ENCODE results near the gene EME1. TPM values are rescaled to one million over a fixed set of nuclear protein-coding genes. Genes with fewer than 3 reads are reported as not detected.

Gene EME1
- polyA plus RNA-seq, 2 of the 4 experiments (the other 2 are of a cell fraction), result 24.3 to 29.9 TPM

DNA sequence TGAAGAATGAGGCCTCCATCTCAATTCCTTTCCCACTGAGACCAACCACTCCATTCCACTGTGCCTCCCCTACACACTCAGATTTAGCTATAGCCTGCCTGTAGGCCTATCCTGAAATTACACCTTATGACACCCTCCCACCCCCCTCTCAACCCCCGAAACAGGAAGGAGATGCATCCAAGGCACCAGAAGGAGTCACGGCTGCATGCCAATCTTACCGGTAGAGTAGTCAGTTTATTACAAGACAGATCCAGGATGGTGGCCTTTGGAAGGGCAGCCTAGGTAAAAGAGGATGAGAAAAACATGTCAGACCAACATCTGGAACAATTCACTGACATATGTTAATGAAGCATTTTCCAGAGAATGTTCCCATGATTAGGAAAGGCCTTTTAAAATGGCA lies 21.7 kb downstream of the EME1 start (continued):
- TF ChIP-seq, protein P1, sequence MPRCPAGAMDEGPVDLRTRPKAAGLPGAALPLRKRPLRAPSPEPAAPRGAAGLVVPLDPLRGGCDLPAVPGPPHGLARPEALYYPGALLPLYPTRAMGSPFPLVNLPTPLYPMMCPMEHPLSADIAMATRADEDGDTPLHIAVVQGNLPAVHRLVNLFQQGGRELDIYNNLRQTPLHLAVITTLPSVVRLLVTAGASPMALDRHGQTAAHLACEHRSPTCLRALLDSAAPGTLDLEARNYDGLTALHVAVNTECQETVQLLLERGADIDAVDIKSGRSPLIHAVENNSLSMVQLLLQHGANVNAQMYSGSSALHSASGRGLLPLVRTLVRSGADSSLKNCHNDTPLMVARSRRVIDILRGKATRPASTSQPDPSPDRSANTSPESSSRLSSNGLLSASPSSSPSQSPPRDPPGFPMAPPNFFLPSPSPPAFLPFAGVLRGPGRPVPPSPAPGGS (IDR thresholded peaks at IDR 0.05), result no peak
- TF ChIP-seq FOSL2 (IDR thresholded peaks at IDR 0.05), result no peak
- TF ChIP-seq FOSL2 (CRISPR knock-in tag; IDR thresholded peaks at IDR 0.05), result no peak
- TF ChIP-seq SREBF2 (IDR thresholded peaks at IDR 0.05), result no peak
- TF ChIP-seq TP53 (CRISPR knock-in tag; IDR thresholded peaks at IDR 0.05), result no peak
- TF ChIP-seq CHD2 (IDR thresholded peaks at IDR 0.05; ENCODE audit: low read length, partially characterized antibody), result no peak
- no peak for TF ChIP-seq BHLHE40 (IDR thresholded peaks at IDR 0.05; ENCODE audit: low read depth, low read length)
- TF ChIP-seq MAZ (IDR thresholded peaks at IDR 0.05; ENCODE audit: borderline replicate concordance, low read depth, low read length), result no peak
- no peak for TF ChIP-seq KDM5A (IDR thresholded peaks at IDR 0.05)

DNA sequence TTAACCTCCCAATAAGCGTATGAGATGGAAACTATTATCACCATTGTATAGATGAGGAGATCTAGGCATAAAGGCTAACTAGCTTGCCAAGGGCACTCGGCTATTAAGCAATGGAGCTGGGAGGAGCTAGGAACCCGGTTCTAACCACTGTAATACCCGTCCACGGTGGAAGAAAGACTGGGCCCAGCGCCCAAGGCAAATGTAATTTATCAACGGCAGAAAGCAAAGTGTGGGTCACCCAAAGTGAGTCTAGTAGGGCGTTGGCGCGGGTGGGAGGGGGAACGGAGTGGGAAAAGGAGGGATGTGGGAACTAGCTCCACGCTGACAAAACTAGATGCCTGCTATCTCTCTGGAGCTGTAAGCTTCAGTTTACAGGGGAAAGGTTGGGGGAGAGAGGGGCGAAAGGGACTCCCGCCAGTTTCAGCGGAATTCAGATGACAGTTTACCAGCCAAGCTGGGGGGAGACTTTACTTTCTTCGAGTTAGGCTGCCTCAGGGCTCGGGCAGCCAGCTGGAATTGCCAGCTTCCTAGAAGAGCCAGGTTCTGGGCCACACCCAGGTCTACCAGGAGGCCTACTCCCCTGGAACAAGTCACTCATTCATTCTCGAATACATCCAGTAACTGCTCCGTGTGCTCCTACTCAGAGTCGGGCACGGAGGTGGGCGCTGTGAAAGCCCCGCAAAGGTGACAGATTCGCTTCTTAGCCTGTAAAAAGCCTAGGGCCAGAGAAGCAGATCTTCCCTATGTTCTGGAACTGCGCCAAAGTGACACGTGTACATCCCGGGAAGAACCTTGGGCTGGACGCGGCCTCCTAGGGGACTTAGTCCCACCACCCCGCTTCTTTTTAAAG lies 23.5 kb downstream of the EME1 start:
- DNase-seq (ENCODE audit: low read depth in 1 of 2, low spot score in 1 of 2), result peak; percentile 58 to 70
- 4% methylated on average over 30 of the region's 30 CpGs for WGBS (ENCODE audit: missing lambda C conversion rate)
- peaks cover 20% of the 10 kb centered on the region for H3K4me1 ChIP-seq

DNA sequence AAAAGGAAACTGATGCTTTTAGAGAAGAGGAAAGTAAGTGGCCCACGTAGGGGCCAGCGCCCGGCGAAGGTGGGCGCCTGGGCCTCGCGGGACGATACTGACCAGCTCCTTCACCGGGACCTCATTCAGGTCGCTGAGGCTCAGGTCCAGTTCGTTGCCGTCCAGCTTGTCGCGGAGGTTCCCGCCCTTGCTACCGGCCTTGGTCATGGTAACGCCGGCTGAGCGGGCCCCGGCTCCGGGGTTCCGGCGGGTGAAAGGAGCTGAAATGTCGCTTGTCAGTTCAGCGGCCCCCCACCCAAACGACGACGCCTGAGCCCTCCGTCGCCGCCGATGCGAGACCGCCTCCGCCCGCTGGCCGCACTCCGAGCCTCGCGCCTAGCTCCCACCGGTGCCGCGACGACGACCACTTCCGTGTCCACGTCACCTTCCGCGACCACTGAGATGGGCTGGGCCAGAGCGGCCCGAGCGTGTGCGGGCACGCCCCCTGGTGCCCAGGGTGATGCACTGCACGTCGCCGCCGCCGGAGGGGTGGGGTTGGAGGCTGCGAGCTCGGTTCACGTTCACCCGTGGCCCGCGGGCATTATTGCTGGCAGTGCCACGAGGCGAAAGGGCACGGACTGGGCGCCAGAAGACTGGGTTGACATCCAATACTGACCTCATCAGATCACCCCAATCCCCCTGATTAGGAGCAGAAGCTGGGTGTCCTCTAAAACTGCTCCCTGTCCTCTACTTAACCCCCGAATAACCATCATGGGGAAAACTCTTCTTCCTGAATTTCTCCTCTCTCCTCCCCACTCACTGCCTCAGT lies 24.3 kb downstream of the EME1 start, which contains the start of gene LRRC59:
LRRC59 (minus strand) TSS at position 413 of the 808 bp plus-strand sequence; CDS start at position 207, 206 bp downstream.
- peak; percentile 83 to 91 for DNase-seq (ENCODE audit: low read depth in 1 of 2, low spot score in 1 of 2)
- no peak for FAIRE-seq
- Histone ChIP-seq H3K4me1 (peaks cover 20% of the 10 kb centered on the region), H3K4me3 (peak within 1 kb of the TSS; percentile 88), H3K27ac (peak within 1 kb of the TSS; percentile 88 to 94), H3K4me2 (peak within 1 kb of the TSS; percentile 96), H3K9me3 (no peaks in the 10 kb centered on the region)
- CTCF ChIA-PET, result interaction anchor here (0.6 to 15.8 kb wide), 44 partner anchors 10 to 1424 kb away, joined by 3 to 445 read pairs (median 4); partner anchors contain the start of genes ACSF2, EME1, MRPL27 and RSAD1
- peak; percentile 93 to 95 for ATAC-seq
- 2% methylated on average over 50 of the region's 70 CpGs for WGBS (ENCODE audit: missing lambda C conversion rate)
- POLR2A ChIA-PET, result interaction anchor here (0.6 to 1.9 kb wide), 18 partner anchors 9 to 219 kb away, joined by 3 to 9 read pairs (median 4); partner anchors contain the start of genes EME1 and MRPL27
- TF ChIP-seq, protein P2, sequence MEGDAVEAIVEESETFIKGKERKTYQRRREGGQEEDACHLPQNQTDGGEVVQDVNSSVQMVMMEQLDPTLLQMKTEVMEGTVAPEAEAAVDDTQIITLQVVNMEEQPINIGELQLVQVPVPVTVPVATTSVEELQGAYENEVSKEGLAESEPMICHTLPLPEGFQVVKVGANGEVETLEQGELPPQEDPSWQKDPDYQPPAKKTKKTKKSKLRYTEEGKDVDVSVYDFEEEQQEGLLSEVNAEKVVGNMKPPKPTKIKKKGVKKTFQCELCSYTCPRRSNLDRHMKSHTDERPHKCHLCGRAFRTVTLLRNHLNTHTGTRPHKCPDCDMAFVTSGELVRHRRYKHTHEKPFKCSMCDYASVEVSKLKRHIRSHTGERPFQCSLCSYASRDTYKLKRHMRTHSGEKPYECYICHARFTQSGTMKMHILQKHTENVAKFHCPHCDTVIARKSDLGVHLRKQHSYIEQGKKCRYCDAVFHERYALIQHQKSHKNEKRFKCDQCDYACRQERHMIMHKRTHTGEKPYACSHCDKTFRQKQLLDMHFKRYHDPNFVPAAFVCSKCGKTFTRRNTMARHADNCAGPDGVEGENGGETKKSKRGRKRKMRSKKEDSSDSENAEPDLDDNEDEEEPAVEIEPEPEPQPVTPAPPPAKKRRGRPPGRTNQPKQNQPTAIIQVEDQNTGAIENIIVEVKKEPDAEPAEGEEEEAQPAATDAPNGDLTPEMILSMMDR (IDR thresholded peaks at IDR 0.05), result peak; percentile 91
- no peak for TF ChIP-seq NR3C1 (IDR thresholded peaks at IDR 0.05)
- TF ChIP-seq HOXA7 (CRISPR knock-in tag; IDR thresholded peaks at IDR 0.05), result no peak
- no peak for TF ChIP-seq CHD2 (IDR thresholded peaks at IDR 0.05; ENCODE audit: low read length, partially characterized antibody)
- TF ChIP-seq NPAS2 (CRISPR knock-in tag; IDR thresholded peaks at IDR 0.05; ENCODE audit: borderline replicate concordance), result no peak
- no peak for TF ChIP-seq BHLHE40 (IDR thresholded peaks at IDR 0.05; ENCODE audit: low read depth, low read length)
- no peak for TF ChIP-seq HDAC2 (IDR thresholded peaks at IDR 0.05)
- peak; percentile 84; the same call in 1 of the 2 replicates for TF ChIP-seq MYC (IDR thresholded peaks at IDR 0.05; ENCODE audit: borderline replicate concordance, low read length)
- no peak for TF ChIP-seq RCOR1 (IDR thresholded peaks at IDR 0.05; ENCODE audit: low read depth, low read length)
- TF ChIP-seq ZFP36 (IDR thresholded peaks at IDR 0.05; ENCODE audit: borderline replicate concordance, partially characterized antibody), result no peak
- no peak for TF ChIP-seq FOSL2 (IDR thresholded peaks at IDR 0.05)
- TF ChIP-seq FOSL2 (CRISPR knock-in tag; IDR thresholded peaks at IDR 0.05), result peak; percentile 80
- peak; percentile 92 for TF ChIP-seq TFCP2L1 (CRISPR knock-in tag; IDR thresholded peaks at IDR 0.05)
- TF ChIP-seq, protein P1 (IDR thresholded peaks at IDR 0.05), result peak; percentile 82
- TF ChIP-seq FOSB (CRISPR knock-in tag; IDR thresholded peaks at IDR 0.05), result no peak
- TF ChIP-seq POLR2AphosphoS2 (conservative IDR thresholded peaks at IDR 0.05; ENCODE audit: low read length), result no peak
- TF ChIP-seq ESRRA (IDR thresholded peaks at IDR 0.05; ENCODE audit: borderline replicate concordance, low read length), result no peak
- TF ChIP-seq RAD21 (conservative IDR thresholded peaks at IDR 0.05 in 1 of 2, IDR thresholded peaks at IDR 0.05 in 1 of 2), result peak; percentile 13 to 47; a peak in 3 of 5 replicates
- peak; percentile 84; the same call in 1 of the 2 replicates for TF ChIP-seq MAZ (IDR thresholded peaks at IDR 0.05; ENCODE audit: borderline replicate concordance, low read depth, low read length)
- TF ChIP-seq JUN (IDR thresholded peaks at IDR 0.05), result peak; percentile 79 to 97
- TF ChIP-seq, protein P3, sequence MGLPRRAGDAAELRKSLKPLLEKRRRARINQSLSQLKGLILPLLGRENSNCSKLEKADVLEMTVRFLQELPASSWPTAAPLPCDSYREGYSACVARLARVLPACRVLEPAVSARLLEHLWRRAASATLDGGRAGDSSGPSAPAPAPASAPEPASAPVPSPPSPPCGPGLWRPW (IDR thresholded peaks at IDR 0.05), result no peak
- TF ChIP-seq SMC3 (IDR thresholded peaks at IDR 0.05), result peak; percentile 33; the same call in 1 of the 3 replicates
- TF ChIP-seq HEYL (CRISPR knock-in tag; IDR thresholded peaks at IDR 0.05), result no peak

More for the DNA sequence above, 23.5 kb downstream of the EME1 start:
- POLR2A ChIA-PET, result interaction anchor here (0.5 to 1.9 kb wide), 17 partner anchors 9 to 218 kb away, joined by 3 to 9 read pairs (median 4); partner anchors contain the start of genes EME1 and MRPL27
- H3K4me3 ChIP-seq, result peak overlapping the region; percentile 88
- no peak for TF ChIP-seq GATA3 (IDR thresholded peaks at IDR 0.05; ENCODE audit: borderline replicate concordance)
- TF ChIP-seq CEBPB (IDR thresholded peaks at IDR 0.05), result 0 out of 4 replicates have a peak, but pooled peaks of 1 of the 2 experiments have one; percentile 35
- TF ChIP-seq HDAC2 (IDR thresholded peaks at IDR 0.05), result 0 out of 2 replicates have a peak, but pooled peaks have one; percentile 6
- no peaks in the 10 kb centered on the region for H3K9me3 ChIP-seq
- ATAC-seq (peak; percentile 66 to 73), FAIRE-seq (no peak)
- peak overlapping the region; percentile 96 for H3K4me2 ChIP-seq
- CTCF ChIA-PET, result interaction anchor here (0.6 to 15.8 kb wide), 36 partner anchors 11 to 1423 kb away, joined by 3 to 445 read pairs (median 6); partner anchors contain the start of genes ACSF2, EME1, MRPL27 and RSAD1
- H3K27ac ChIP-seq, result peak overlapping the region; percentile 88 to 94

All from A549 (cell line).